H1 (cell line): ENCODE measurements around the gene SENP7. TPM values are rescaled to one million over a fixed set of nuclear protein-coding genes. Genes with fewer than 3 reads are reported as not detected.

Experiments
- polyA plus RNA-seq, 7 experiments: library from polyadenylated mRNA; depleted of rRNA in 3 of 7; stranded (reverse) in 5 of 7; unstranded in 2 of 7; fragments of >200 nt in 5 of 7; fragments of 200-250 nt in 2 of 7; gene quantifications; 1 replicate in 5 of 7; 2 replicates in 1 of 7; 4 replicates in 1 of 7; pipeline versions ENCODE4 v1.2.1 to v1.2.3, GENCODE V29; 2011 to 2013; ENCODE audit warnings: missing spikeins in 2 of 7, mixed read lengths in 2 of 7
- total RNA-seq: library from RNA; stranded (reverse); fragmentation: NEBNext Ultra II Directional; extraction: Animal tissue kit (Norgen Biotek cat#: 25700); gene quantifications from 2 replicates; pipeline ENCODE4 v1.2.1, GENCODE V29; 2021
- TF ChIP-seq, protein P1 (sequence below): IDR thresholded peaks from 2 replicates; pipeline ENCODE4 v1.6.1; 2011; ENCODE audit warnings: low read length, improper control_type of control experiment

The SENP7 gene
- total and polyA plus RNA-seq, 2 of the 8 experiments (the other 6 are each of a cell fraction or from before 2014, with no cell fraction given): 2.8 to 7.8 TPM

DNA sequence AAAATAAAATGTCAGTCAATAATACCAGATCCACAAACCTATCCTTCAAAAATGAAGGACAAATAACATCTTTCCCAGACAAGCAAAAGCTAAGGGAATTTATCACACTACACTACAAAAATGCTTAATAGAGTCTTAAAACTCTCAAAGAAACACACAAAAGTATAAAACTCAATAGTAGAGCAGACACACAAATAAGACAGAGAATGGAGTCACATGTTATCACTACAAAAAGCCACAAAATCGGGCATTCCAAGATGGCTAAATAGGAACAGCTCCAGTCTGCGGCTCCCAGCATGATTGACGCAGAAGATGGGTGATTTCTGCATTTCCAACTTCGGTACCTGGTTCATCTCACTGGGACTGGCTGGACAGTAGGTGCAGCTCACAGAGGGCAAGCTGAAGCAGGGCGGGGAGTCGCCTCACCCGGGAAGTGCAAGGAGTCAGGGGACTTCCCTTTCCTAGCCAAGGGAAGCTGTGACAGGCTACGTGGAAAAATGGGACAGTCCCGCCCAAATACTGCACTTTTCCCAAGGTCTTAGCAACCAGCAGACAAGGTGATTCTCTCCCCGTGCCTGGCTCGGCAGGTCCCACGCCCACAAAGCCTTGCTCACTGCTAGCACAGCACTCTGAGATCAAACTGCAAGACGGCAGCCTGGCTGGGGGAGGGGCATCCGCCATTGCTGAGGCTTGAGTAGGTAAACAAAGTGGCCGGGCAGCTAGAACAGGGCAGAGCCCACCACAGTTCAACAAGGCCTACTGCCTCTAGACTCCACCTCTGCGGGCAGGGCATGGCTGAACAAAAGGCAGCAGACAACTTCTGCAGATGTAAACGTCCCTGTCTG, 46.3 kb downstream of the SENP7 start (continued):
- TF ChIP-seq, protein P1, sequence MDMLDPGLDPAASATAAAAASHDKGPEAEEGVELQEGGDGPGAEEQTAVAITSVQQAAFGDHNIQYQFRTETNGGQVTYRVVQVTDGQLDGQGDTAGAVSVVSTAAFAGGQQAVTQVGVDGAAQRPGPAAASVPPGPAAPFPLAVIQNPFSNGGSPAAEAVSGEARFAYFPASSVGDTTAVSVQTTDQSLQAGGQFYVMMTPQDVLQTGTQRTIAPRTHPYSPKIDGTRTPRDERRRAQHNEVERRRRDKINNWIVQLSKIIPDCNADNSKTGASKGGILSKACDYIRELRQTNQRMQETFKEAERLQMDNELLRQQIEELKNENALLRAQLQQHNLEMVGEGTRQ: no peak
